ENCODE data around the gene KANSL3.

DNA sequence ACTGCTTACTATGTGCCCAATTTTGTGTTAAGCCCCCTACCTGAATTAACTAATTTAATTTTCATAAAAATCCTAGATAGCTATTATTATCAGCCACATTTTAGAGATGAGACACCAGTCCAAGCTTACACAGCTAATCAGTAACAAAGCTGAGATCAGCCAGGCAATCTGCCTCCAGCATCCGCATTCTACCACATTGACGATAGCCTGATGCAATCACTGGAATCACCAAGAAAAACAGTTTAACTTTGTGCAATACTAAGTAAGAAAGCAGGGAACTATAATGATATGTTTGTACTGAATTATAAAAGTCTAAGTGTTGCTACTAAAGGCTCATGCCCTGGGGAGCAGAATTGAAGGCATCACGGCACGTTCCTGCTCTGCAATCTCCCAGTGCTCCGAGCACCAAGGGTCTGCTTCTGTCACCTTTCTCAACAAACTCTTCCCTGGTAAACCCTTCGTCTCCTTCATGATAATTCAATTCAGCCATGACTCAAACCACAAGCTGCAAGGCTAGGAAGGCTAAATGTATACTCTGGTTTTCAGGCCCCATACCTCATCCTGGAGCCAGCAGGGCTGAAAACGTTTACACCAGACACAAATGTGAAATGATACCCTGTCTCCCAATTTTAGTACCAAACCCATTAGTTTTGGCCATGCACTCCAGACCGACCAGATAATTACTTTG, 19.4 kb downstream of the KANSL3 start:
- TF ChIP-seq POLR2A (IDR thresholded peaks at IDR 0.05), result no peak
- TF ChIP-seq, protein P1, sequence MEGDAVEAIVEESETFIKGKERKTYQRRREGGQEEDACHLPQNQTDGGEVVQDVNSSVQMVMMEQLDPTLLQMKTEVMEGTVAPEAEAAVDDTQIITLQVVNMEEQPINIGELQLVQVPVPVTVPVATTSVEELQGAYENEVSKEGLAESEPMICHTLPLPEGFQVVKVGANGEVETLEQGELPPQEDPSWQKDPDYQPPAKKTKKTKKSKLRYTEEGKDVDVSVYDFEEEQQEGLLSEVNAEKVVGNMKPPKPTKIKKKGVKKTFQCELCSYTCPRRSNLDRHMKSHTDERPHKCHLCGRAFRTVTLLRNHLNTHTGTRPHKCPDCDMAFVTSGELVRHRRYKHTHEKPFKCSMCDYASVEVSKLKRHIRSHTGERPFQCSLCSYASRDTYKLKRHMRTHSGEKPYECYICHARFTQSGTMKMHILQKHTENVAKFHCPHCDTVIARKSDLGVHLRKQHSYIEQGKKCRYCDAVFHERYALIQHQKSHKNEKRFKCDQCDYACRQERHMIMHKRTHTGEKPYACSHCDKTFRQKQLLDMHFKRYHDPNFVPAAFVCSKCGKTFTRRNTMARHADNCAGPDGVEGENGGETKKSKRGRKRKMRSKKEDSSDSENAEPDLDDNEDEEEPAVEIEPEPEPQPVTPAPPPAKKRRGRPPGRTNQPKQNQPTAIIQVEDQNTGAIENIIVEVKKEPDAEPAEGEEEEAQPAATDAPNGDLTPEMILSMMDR (IDR thresholded peaks at IDR 0.05), result no peak
